Calu3 (cell line): ENCODE results near the gene MMUT. TPM values are rescaled to one million over a fixed set of nuclear protein-coding genes. Genes with fewer than 3 reads are reported as not detected.
"Not testable (repeated sequence)": the region's sequence is repeated elsewhere in the genome, so short reads cannot be mapped to it uniquely, and the experiment has no call there.

Experiments used
- BruUV-seq: library from RNA; stranded (reverse); fragments of 400-500 nt; replicated peaks from 2 replicates; lab custom pipeline; 2021; lab: Mats Ljungman, UMichigan
- CTCF ChIA-PET: fragments of 300-600 bp; sonication (Branson Sonifier 250); formaldehyde crosslinking; loops from one replicate; lab custom pipeline; 2022; ENCODE audit warnings: antibody characterized with exemption; lab: Charles Lee
- DNase-seq: peaks from one replicate; pipeline ENCODE4 v3.0.0; 2022
- H3K27ac Mint-ChIP-seq: one replicate; pipeline ENCODE4 v1.8.0; 2022; ENCODE audit warnings: mixed read lengths; ENCODE audit not compliant: unreplicated experiment
- H3K27me3 Mint-ChIP-seq: one replicate; pipeline ENCODE4 v1.8.0; 2022; ENCODE audit warnings: mixed read lengths; ENCODE audit not compliant: unreplicated experiment
- H3K36me3 Mint-ChIP-seq: one replicate; pipeline ENCODE4 v1.8.0; 2022; ENCODE audit warnings: mild to moderate bottlenecking, moderate library complexity, mixed read lengths; ENCODE audit not compliant: insufficient read depth, unreplicated experiment
- H3K4me1 Mint-ChIP-seq: one replicate; pipeline ENCODE4 v1.8.0; 2022; ENCODE audit warnings: mild to moderate bottlenecking, low read depth, mixed read lengths; ENCODE audit not compliant: unreplicated experiment
- H3K4me3 Mint-ChIP-seq: one replicate; pipeline ENCODE4 v1.8.0; 2022; ENCODE audit warnings: mild to moderate bottlenecking, low read depth, moderate library complexity, mixed read lengths; ENCODE audit not compliant: unreplicated experiment
- H3K9me3 Mint-ChIP-seq: one replicate; pipeline ENCODE4 v1.8.0; 2022; ENCODE audit warnings: low read depth, mixed read lengths; ENCODE audit not compliant: unreplicated experiment
- intact Hi-C: fragments of 100-400 bp; cut with micrococcal nuclease; formaldehyde crosslinking; loops from one replicate; pipeline ENCODE4 v1.10.0; 2022; ENCODE audit not compliant: unreplicated experiment
- total RNA-seq: library from RNA; stranded (reverse); gene quantifications from 2 replicates; pipeline ENCODE4 v1.2.3, GENCODE V29; 2022
- TF ChIP-seq, protein P1 (sequence below): fragments of 200-600 bp; IDR thresholded peaks from one replicate; pipeline ENCODE4 v1.8.0; 2022; ENCODE audit warnings: antibody characterized with exemption; ENCODE audit not compliant: unreplicated experiment

MMUT gene
- total RNA-seq, 1 experiment from 2014 or later = 17.8 TPM

DNA sequence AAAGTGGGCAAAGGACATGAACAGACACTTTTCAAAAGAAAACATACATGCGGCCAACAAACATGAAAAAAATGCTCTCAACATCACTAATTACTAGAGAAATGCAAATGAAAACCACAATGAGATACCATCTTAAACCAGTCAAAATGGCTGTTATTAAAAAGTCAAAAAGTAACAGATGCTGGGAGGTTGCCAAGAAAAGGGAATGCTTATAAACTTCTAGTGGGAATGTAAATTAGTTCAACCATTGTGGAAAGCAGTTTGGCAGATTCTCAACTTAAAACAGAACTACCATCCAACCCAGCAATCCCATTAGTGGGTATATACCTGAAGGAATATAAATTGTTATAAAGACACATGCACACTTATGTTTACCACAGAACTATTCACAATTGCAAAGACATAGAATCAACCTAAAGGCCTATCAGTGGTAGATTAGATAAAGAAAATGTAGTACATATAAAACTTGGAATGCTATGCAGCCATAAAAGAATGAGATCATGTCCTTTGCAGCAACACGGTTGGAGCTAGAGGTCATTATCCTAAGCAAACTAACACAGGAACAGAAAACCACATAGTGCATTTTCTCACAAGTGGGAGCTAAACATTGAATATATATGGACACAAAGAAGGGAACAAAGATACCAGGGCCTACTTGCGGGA lies 16.4 kb upstream of the MMUT start:
- CTCF ChIA-PET = no interaction called here
- Mint-ChIP-seq H3K4me1 (no peaks in the 10 kb centered on the region), H3K27me3 (no peaks in the 10 kb centered on the region), H3K36me3 (peaks cover 3% of the 10 kb centered on the region), H3K9me3 (peaks cover under 1% of the 10 kb centered on the region), H3K27ac (no peak overlapping the region), H3K4me3 (no peak overlapping the region)
- no TSS peak for BruUV-seq
- no peak for DNase-seq
- intact Hi-C loops = no loop called here
- TF ChIP-seq, protein P1, sequence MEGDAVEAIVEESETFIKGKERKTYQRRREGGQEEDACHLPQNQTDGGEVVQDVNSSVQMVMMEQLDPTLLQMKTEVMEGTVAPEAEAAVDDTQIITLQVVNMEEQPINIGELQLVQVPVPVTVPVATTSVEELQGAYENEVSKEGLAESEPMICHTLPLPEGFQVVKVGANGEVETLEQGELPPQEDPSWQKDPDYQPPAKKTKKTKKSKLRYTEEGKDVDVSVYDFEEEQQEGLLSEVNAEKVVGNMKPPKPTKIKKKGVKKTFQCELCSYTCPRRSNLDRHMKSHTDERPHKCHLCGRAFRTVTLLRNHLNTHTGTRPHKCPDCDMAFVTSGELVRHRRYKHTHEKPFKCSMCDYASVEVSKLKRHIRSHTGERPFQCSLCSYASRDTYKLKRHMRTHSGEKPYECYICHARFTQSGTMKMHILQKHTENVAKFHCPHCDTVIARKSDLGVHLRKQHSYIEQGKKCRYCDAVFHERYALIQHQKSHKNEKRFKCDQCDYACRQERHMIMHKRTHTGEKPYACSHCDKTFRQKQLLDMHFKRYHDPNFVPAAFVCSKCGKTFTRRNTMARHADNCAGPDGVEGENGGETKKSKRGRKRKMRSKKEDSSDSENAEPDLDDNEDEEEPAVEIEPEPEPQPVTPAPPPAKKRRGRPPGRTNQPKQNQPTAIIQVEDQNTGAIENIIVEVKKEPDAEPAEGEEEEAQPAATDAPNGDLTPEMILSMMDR = no peak

GRCh38 chr6:49476564-49476963 lies 13.5 kb upstream of the MMUT start:
- CTCF ChIA-PET, H3K27me3 Mint-ChIP-seq, H3K9me3 Mint-ChIP-seq, BruUV-seq, H3K27ac Mint-ChIP-seq, H3K4me3 Mint-ChIP-seq, H3K4me1 Mint-ChIP-seq, intact Hi-C loops, DNase-seq: not testable (repeated sequence)
- H3K36me3 Mint-ChIP-seq = peaks cover 13% of the 10 kb centered on the region

DNA sequence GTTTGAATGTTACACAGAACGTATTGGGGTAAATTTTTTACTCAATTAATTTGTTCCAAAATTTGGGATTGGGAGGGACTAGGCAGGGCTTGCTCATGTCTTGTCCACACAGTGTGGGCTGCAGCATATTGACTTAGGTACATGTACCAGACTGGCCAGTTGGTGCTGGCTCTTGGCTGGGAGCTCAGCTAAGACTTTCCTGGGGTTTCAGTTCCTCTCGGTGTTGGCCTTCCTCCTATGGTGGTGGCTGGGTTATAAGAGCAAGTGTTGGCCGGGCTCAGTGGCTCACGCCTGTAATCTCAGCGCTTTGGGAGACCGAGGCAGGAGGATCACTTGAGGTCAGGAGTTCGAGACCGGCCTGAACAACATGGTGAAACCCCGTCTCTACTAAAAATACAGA lies 5.0 kb upstream of the MMUT start:
- Mint-ChIP-seq H3K4me3 (no peak overlapping the region), H3K27me3 (no peaks in the 10 kb centered on the region), H3K4me1 (peaks cover 19% of the 10 kb centered on the region), H3K27ac (no peak overlapping the region), H3K9me3 (peaks cover 2% of the 10 kb centered on the region), H3K36me3 (peaks cover 21% of the 10 kb centered on the region)
- intact Hi-C loops = no loop called here
- TF ChIP-seq, protein P1 = no peak
- BruUV-seq = no TSS peak
- CTCF ChIA-PET = no interaction called here
- DNase-seq = no peak

GRCh38 chr6:49464691-49465090 lies 1.6 kb upstream of the MMUT start:
- peak overlapping the region; percentile 33 for H3K27ac Mint-ChIP-seq
- peaks cover 27% of the 10 kb centered on the region for H3K4me1 Mint-ChIP-seq
- no TSS peak for BruUV-seq
- H3K4me3 Mint-ChIP-seq = peak overlapping the region; percentile 89
- intact Hi-C loops = loop anchor here (5.0 kb wide), 1 partner anchor 143 kb away; no protein-coding TSS in a partner anchor
- TF ChIP-seq, protein P1 = no peak
- CTCF ChIA-PET = no interaction called here
- H3K9me3 Mint-ChIP-seq = peaks cover 2% of the 10 kb centered on the region
- peaks cover 27% of the 10 kb centered on the region for H3K36me3 Mint-ChIP-seq
- no peaks in the 10 kb centered on the region for H3K27me3 Mint-ChIP-seq
- no peak for DNase-seq

GRCh38 chr6:49463612-49463967 lies 537 bp upstream of the MMUT start:
- TF ChIP-seq, protein P1 = no peak
- Mint-ChIP-seq H3K4me3 (peak overlapping the region; percentile 89), H3K4me1 (peaks cover 27% of the 10 kb centered on the region), H3K27ac (peak overlapping the region; percentile 92), H3K9me3 (peaks cover 2% of the 10 kb centered on the region), H3K36me3 (peaks cover 27% of the 10 kb centered on the region), H3K27me3 (no peaks in the 10 kb centered on the region)
- no peak for DNase-seq
- intact Hi-C loops = loop anchor here (5.0 kb wide), 1 partner anchor 144 kb away; no protein-coding TSS in a partner anchor
- TSS peak; percentile 86 for BruUV-seq
- CTCF ChIA-PET = no interaction called here
